H9 (cell line): ENCODE data around the gene MAEA. TPM values are rescaled to one million over a fixed set of nuclear protein-coding genes. Genes with fewer than 3 reads are reported as not detected.

Experiments used
- DNase-seq: peaks from one replicate; pipeline ENCODE4 v3.0.0-alpha.2; 2017
- H2AFZ ChIP-seq: one replicate; pipeline ENCODE4 v1.6.1; 2013; ENCODE audit warnings: mild to moderate bottlenecking, low read length, control low read depth, moderate library complexity
- H2AK5ac ChIP-seq: 2 replicates; pipeline ENCODE4 v1.6.1; 2013; ENCODE audit warnings: low read length, control low read depth, mixed read lengths; ENCODE audit not compliant: insufficient read length
- H2BK120ac ChIP-seq: one replicate; pipeline ENCODE4 v1.6.1; 2013; ENCODE audit warnings: low read depth, mild to moderate bottlenecking, low read length, control low read depth, inconsistent platforms; ENCODE audit not compliant: poor library complexity, severe bottlenecking
- H2BK12ac ChIP-seq: 2 replicates; pipeline ENCODE4 v1.6.1; 2013; ENCODE audit warnings: low read length, control low read depth, mixed read lengths, low read depth; ENCODE audit not compliant: insufficient read length
- H2BK15ac ChIP-seq: 2 replicates; pipeline ENCODE4 v1.6.1; 2013; ENCODE audit warnings: low read depth, low read length, control low read depth
- H2BK20ac ChIP-seq: one replicate; pipeline ENCODE4 v1.6.1; 2013; ENCODE audit warnings: low read depth, mild to moderate bottlenecking, low read length, control low read depth, inconsistent platforms; ENCODE audit not compliant: poor library complexity, severe bottlenecking
- H2BK5ac ChIP-seq: 2 replicates; pipeline ENCODE4 v1.6.1; 2013; ENCODE audit warnings: low read length, control low read depth, mixed read lengths; ENCODE audit not compliant: insufficient read length
- H3K14ac ChIP-seq: 2 replicates; pipeline ENCODE4 v1.6.1; 2013; ENCODE audit warnings: low read length, control low read depth; ENCODE audit not compliant: insufficient read depth
- H3K18ac ChIP-seq: 2 replicates; pipeline ENCODE4 v1.6.1; 2013; ENCODE audit warnings: low read depth, mild to moderate bottlenecking, mixed read lengths, low read length, control low read depth; ENCODE audit not compliant: insufficient read length
- H3K23ac ChIP-seq: 2 replicates; pipeline ENCODE4 v1.6.1; 2013; ENCODE audit warnings: low read length, control low read depth, mixed read lengths, low read depth; ENCODE audit not compliant: insufficient read length
- H3K23me2 ChIP-seq: 2 replicates; pipeline ENCODE4 v1.6.1; 2013; ENCODE audit warnings: low read depth, mild to moderate bottlenecking, mixed read lengths, low read length, control low read depth; ENCODE audit not compliant: insufficient read length, poor library complexity, severe bottlenecking
- H3K27ac ChIP-seq: 2 replicates; pipeline ENCODE4 v1.5.1; 2013; ENCODE audit warnings: low read length, control low read depth, mixed read lengths, low read depth; ENCODE audit not compliant: insufficient read length
- H3K27me3 ChIP-seq: 2 replicates; pipeline ENCODE4 v1.6.1; 2013; ENCODE audit warnings: low read length, control low read depth, inconsistent platforms; ENCODE audit not compliant: insufficient read depth
- H3K4ac ChIP-seq: 2 replicates; pipeline ENCODE4 v1.6.1; 2013; ENCODE audit warnings: low read depth, mild to moderate bottlenecking, control low read depth, inconsistent platforms, low read length, moderate library complexity
- H3K4me1 ChIP-seq: 2 replicates; pipeline ENCODE4 v1.6.1; 2013; ENCODE audit warnings: low read length, control low read depth, inconsistent platforms; ENCODE audit not compliant: insufficient read depth
- H3K4me2 ChIP-seq: 2 replicates; pipeline ENCODE4 v1.6.1; 2013; ENCODE audit warnings: low read length, control low read depth, mixed read lengths; ENCODE audit not compliant: insufficient read length, insufficient read depth
- H3K56ac ChIP-seq: 2 replicates; pipeline ENCODE4 v1.6.1; 2013; ENCODE audit warnings: low read depth, mild to moderate bottlenecking, mixed read lengths, low read length, control low read depth; ENCODE audit not compliant: insufficient read length
- H3K79me1 ChIP-seq: 2 replicates; pipeline ENCODE4 v1.6.1; 2013; ENCODE audit warnings: low read depth, mild to moderate bottlenecking, moderate library complexity, low read length, control low read depth, inconsistent platforms; ENCODE audit not compliant: insufficient read depth, poor library complexity, severe bottlenecking
- H3K79me2 ChIP-seq: 2 replicates; pipeline ENCODE4 v1.6.1; 2013; ENCODE audit warnings: low read length, control low read depth, inconsistent platforms; ENCODE audit not compliant: insufficient read depth
- H3K9ac ChIP-seq: 2 replicates; pipeline ENCODE4 v1.6.1; 2013; ENCODE audit warnings: low read length, control low read depth, mixed read lengths; ENCODE audit not compliant: insufficient read length; ENCODE audit errors: extremely low read depth
- H3K9me3 ChIP-seq: one replicate; pipeline ENCODE4 v1.6.1; 2013; ENCODE audit warnings: low read depth, low read length, inconsistent platforms; ENCODE audit not compliant: control insufficient read depth
- H3T11ph ChIP-seq: one replicate; pipeline ENCODE4 v1.6.1; 2013; ENCODE audit warnings: mild to moderate bottlenecking, low read length, control low read depth, inconsistent platforms
- H4K20me1 ChIP-seq: one replicate; pipeline ENCODE4 v1.6.1; 2013; ENCODE audit not compliant: control insufficient read depth, insufficient read length, insufficient read depth
- H4K5ac ChIP-seq: 2 replicates; pipeline ENCODE4 v1.6.1; 2013; ENCODE audit warnings: low read depth, mild to moderate bottlenecking, mixed read lengths, low read length, control low read depth; ENCODE audit not compliant: insufficient read length
- H4K8ac ChIP-seq: replicated peaks from 2 replicates; pipeline ENCODE4 v1.6.1; 2013; ENCODE audit warnings: low read length, control low read depth, mixed read lengths, low read depth; ENCODE audit not compliant: insufficient read length
- H4K91ac ChIP-seq: 2 replicates; pipeline ENCODE4 v1.6.1; 2013; ENCODE audit warnings: low read depth, mild to moderate bottlenecking, moderate library complexity, mixed read lengths, low read length, control low read depth; ENCODE audit not compliant: insufficient read length
- H3K27ac Mint-ChIP-seq, 3 experiments: 2 replicates in 2 of 3; 3 replicates in 1 of 3; pipeline ENCODE4 v1.8.0; 2020 to 2021; ENCODE audit warnings: mixed read lengths in 3 of 3, mild to moderate bottlenecking in 1 of 3, moderate library complexity in 1 of 3
- H3K27me3 Mint-ChIP-seq: 2 replicates; pipeline ENCODE4 v1.8.0; 2021; ENCODE audit warnings: low read depth, mild to moderate bottlenecking, moderate library complexity, mixed read lengths
- H3K36me3 Mint-ChIP-seq, 3 experiments: 2 replicates in 2 of 3; 3 replicates in 1 of 3; pipeline ENCODE4 v1.8.0; 2020 to 2021; ENCODE audit warnings: low read depth in 3 of 3, mixed read lengths in 3 of 3; ENCODE audit not compliant: insufficient read depth in 1 of 3
- H3K4me1 Mint-ChIP-seq, 2 experiments: 2 replicates each; pipeline ENCODE4 v1.8.0; 2020; ENCODE audit warnings: mixed read lengths in 2 of 2
- H3K4me3 Mint-ChIP-seq, 2 experiments: 2 replicates in 1 of 2; 3 replicates in 1 of 2; pipeline ENCODE4 v1.8.0; 2020 to 2021; ENCODE audit warnings: mild to moderate bottlenecking in 2 of 2, mixed read lengths in 2 of 2, moderate library complexity in 1 of 2
- H3K9me3 Mint-ChIP-seq, 2 experiments: 2 replicates in 1 of 2; 3 replicates in 1 of 2; pipeline ENCODE4 v1.8.0; 2020; ENCODE audit warnings: mild to moderate bottlenecking in 2 of 2, mixed read lengths in 2 of 2, moderate library complexity in 1 of 2
- WGBS: extraction: QIAGEN DNeasy Blood & Tissue Kit; methylation state at CpG from one replicate; pipeline ENCODE4 v1.1.7; 2013; ENCODE audit warnings: missing lambda C conversion rate, low lambda C conversion rate, mixed read lengths; ENCODE audit not compliant: insufficient read length; ENCODE audit errors: extremely low coverage; 5-methylcytosine and 5-hydroxymethylcytosine counted together
- total RNA-seq: library from RNA; stranded (reverse); gene quantifications from 2 replicates; pipeline ENCODE4 v1.2.1, GENCODE V29; 2021
- TF ChIP-seq, protein P1 (sequence below): fragments of 200-600 bp; sonication (generic); conservative IDR thresholded peaks from 3 replicates; pipeline ENCODE4 v1.8.0; 2021; ENCODE audit warnings: antibody characterized with exemption, mild to moderate bottlenecking

MAEA gene
- total RNA-seq, 1 experiment from 2014 or later, result 85.6 TPM

DNA sequence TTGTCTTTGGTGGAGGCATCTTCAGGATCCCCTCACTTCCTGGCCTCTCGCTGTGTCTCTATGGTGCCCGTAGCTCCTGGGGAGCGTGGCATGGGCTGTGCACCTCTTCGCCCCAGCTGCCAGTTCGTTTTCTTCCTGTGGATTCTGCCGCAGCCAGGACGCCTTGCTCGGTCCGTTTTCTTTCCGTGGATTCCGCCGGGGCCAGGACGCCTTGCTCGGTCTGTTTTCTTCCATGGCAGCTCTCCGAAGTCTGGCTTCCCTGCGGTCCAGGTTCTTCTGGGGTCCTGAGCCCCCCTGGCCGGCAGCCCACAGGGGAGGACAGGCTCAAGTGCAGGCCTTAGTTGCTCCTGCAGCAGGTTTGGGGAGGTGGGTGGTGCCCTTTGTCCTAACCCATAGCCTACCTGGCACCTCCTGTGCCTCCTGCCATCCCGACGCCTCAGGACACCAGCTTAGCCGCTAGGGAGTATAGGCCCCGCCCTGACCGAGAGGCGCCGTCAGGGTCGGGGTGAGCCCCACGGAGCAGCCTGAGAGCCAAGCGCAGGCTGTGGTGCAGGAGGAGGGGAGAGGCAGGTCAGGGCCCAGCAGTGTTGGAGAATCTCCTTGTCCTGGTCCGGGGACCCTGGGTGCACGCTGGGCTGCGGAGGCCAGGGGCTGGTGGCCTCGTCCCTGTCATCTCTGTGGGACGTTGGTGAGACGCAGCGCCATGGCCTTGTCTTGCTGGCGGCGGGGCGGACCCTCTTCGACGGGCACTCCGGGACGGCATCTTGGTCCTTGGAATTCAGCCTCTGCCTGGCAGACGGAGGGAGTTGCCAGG, 84.4 kb downstream of the MAEA start:
- H2AK5ac ChIP-seq, result no peak overlapping the region
- H4K5ac ChIP-seq, result no peak overlapping the region
- no peak for DNase-seq
- H2BK12ac ChIP-seq, result no peak overlapping the region
- TF ChIP-seq, protein P1, sequence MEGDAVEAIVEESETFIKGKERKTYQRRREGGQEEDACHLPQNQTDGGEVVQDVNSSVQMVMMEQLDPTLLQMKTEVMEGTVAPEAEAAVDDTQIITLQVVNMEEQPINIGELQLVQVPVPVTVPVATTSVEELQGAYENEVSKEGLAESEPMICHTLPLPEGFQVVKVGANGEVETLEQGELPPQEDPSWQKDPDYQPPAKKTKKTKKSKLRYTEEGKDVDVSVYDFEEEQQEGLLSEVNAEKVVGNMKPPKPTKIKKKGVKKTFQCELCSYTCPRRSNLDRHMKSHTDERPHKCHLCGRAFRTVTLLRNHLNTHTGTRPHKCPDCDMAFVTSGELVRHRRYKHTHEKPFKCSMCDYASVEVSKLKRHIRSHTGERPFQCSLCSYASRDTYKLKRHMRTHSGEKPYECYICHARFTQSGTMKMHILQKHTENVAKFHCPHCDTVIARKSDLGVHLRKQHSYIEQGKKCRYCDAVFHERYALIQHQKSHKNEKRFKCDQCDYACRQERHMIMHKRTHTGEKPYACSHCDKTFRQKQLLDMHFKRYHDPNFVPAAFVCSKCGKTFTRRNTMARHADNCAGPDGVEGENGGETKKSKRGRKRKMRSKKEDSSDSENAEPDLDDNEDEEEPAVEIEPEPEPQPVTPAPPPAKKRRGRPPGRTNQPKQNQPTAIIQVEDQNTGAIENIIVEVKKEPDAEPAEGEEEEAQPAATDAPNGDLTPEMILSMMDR, result no peak
- no peak overlapping the region for H3K4ac ChIP-seq
- no peak overlapping the region for H3K4me2 ChIP-seq
- H4K91ac ChIP-seq, result no peak overlapping the region
- H2BK20ac ChIP-seq, result no peak overlapping the region
- no peaks in the 10 kb centered on the region for H3K79me1 ChIP-seq
- H3K27ac ChIP-seq, result no peak overlapping the region
- no peak overlapping the region for H2BK15ac ChIP-seq
- no peak overlapping the region for H3T11ph ChIP-seq
- no peaks in the 10 kb centered on the region for H3K9me3 Mint-ChIP-seq
- peaks cover 2 to 13% (median 10%) of the 10 kb centered on the region in 3 experiments; a peak in 6 of 7 replicates for H3K36me3 Mint-ChIP-seq
- H3K9me3 ChIP-seq, result no peaks in the 10 kb centered on the region
- H3K4me3 Mint-ChIP-seq, result no peak overlapping the region
- H3K23me2 ChIP-seq, result no peaks in the 10 kb centered on the region
- H3K27ac Mint-ChIP-seq, result peak overlapping the region in 1 of 3 experiments; percentile 93; a peak in 2 of 7 replicates
- no peak overlapping the region for H2BK5ac ChIP-seq
- no peak overlapping the region for H3K18ac ChIP-seq
- no peak overlapping the region for H3K56ac ChIP-seq
- no peaks in the 10 kb centered on the region for H3K27me3 ChIP-seq
- no peak overlapping the region for H4K8ac ChIP-seq
- no peaks in the 10 kb centered on the region for H3K27me3 Mint-ChIP-seq
- H3K23ac ChIP-seq, result no peak overlapping the region
- no peaks in the 10 kb centered on the region for H3K79me2 ChIP-seq
- WGBS, result no CpG with 5 or more reads among the region's 42 CpGs
- H3K4me1 ChIP-seq, result no peaks in the 10 kb centered on the region
- H3K9ac ChIP-seq, result no peak overlapping the region
- H4K20me1 ChIP-seq, result peaks cover 3% of the 10 kb centered on the region
- H2AFZ ChIP-seq, result no peak overlapping the region
- peaks cover 4 to 5% of the 10 kb centered on the region in 2 experiments; a peak in 1 of 4 replicates for H3K4me1 Mint-ChIP-seq
- H3K14ac ChIP-seq, result no peak overlapping the region
- H2BK120ac ChIP-seq, result no peak overlapping the region
